CD4-positive, alpha-beta T cell treated with Interleukin-4 for 1 hour (primary cell): Measurements from ENCODE around the gene TMEM179.
"Not testable (repeated sequence)": the region's sequence is repeated elsewhere in the genome, so short reads cannot be mapped to it uniquely, and the experiment has no call there.

Experiments used
- DNase-seq, 2 donors: peaks; one replicate each; pipeline ENCODE4 v3.0.0-alpha.2; 2020 to 2022

Gene TMEM179

DNA sequence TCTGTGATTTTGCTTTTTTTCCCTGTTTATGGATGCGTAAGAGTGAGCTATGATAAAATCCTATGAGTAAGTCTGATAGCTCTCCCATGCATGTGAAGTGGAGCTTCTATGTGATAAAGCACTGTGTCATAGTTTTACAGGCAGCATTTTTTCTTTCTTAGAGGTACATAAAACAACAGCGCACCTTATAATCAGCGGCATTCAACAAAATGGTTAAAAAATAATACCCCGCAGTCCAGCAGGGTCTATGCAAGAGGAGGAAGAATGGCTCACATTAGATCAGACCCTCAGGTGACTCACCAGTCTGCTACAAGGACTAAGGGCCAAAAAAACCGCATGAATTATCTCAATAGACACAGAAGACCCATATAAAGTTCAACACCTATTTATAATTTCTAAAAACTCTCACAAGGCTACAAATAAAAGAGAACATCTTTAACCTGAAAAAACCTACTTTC, 33.0 kb upstream of the TMEM179 start:
- DNase-seq = no peak

DNA sequence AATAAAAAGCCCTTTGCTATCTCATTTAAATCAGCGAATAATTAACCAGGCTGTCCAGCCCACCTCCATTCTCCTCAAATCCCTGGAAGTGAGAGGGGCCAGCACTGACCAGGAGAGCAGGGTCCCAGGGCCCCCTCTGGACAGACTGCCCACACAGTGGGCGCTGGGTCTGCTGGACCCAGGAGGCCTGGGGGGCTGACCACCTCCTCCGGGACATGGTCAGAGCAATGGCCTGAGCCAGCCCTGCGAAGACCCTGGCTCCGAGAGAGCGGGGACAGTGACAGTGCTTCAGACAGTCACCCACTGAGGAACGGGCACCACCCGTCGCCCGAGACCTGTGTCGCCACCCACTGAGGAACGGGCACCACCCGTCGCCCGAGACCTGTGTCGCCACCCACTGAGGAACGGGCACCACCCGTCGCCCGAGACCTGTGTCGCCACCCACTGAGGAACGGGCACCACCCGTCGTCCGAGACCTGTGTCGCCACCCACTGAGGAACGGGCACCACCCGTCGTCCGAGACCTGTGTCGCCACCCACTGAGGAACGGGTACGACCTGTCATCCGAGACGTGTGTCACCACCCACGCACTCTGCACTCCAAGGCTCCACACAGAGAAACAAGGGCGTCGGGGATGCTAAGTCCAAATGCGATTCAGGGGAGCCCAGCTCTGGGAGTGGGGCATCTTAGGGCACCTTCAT, 32.4 kb upstream of the TMEM179 start:
- DNase-seq = not testable (repeated sequence)

DNA sequence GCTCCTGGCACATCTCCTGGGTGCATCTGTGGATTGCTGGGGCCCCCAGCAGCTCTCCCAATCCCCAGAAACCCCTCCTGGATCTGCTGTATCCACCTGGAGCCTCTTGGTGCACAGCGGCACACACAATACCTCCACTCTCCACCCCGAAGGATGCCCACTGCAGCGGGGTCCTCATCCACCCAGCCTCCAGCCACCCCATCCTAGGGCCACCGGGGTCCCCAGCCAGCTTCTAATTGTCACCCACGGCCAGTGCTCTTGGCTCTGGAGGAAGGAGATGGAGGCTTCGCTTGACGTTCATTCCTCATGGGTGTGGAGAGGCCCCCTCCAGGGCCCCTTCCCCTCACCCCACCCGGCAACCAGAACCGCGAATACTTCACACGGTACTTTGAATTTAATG, 31.6 kb upstream of the TMEM179 start:
- no peak for DNase-seq

DNA sequence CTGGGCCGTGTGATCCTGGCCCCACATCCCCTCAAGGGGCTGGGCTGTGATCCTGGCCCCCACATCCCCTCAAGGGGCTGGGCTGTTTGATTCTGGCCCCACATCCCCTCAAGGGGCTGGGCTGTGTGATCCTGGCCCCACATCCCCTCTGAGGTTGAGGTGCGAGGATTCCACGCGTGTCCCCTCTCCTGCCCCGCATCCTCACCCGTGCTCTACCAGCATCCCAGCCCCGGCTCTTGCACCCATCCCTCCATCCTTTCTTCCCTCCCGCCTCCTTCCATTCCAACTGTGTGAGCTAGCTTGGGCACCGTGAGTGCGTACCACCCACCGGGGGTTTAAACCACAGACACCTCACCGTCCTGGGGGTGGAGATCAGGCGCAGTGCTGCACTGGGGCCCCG, 31.1 kb upstream of the TMEM179 start:
- no peak for DNase-seq

DNA sequence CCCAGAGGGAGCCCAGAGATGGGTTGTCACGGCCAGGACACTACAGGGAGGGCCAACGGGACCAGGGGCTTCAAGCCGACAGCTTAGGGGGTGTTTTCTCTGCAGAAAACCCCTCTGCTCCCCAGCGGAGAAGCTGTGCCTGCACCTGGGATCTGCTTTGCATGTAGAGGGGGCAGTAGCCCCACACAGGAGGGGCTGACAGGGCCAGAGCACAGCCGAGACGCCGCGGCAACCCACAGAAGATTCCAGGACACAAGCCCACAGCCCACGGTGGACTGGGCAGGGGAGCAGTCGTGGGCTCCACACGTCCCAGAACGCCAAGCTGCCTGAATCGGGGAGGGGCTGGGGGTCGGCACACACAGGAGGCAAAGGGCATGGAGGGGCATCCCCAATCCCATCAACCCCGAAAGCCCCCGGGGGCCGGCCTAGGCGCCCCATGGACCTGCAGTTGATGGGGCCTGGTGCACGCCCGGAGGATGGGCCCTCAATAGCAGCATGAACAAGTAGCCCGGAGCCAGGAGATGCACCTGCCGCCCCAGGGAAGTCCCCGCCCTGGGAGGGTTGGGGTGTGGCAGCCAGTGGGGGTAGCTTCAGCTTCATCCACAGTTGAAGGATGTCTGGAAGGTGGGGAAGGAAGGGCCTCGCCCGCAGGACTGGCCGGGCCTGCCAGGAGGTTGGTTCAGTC, 30.5 kb upstream of the TMEM179 start:
- no peak for DNase-seq

DNA sequence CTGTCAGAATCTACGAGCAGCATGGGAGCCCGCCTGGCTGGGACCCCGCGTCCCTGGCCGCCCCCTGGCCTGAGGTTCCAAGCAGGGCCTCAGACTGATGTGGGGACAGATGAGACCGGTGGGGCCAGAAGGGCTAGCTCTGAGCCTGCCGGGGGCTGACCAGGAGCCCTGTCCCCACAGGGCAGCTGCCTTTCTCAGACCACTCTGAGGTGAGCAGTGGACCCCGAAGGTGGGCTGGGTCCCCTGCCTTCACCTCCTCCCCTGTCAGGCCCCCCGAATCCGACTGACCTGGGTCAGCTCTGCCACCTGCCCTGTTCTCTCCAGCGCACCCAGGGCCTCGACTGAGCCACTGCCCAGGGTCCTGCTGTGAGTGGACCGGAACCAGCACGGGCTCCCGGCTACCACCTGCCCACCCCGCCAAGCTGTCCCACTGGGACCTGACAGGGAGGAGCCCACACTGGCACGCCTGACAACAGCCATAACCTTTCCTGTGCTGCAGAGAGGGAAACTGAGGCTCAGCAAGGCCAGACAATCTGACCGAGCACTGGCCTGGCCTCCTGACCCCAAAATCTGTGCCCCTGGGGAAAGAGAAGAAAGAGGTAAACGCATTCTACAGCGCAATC, 29.7 kb upstream of the TMEM179 start:
- no peak for DNase-seq

DNA sequence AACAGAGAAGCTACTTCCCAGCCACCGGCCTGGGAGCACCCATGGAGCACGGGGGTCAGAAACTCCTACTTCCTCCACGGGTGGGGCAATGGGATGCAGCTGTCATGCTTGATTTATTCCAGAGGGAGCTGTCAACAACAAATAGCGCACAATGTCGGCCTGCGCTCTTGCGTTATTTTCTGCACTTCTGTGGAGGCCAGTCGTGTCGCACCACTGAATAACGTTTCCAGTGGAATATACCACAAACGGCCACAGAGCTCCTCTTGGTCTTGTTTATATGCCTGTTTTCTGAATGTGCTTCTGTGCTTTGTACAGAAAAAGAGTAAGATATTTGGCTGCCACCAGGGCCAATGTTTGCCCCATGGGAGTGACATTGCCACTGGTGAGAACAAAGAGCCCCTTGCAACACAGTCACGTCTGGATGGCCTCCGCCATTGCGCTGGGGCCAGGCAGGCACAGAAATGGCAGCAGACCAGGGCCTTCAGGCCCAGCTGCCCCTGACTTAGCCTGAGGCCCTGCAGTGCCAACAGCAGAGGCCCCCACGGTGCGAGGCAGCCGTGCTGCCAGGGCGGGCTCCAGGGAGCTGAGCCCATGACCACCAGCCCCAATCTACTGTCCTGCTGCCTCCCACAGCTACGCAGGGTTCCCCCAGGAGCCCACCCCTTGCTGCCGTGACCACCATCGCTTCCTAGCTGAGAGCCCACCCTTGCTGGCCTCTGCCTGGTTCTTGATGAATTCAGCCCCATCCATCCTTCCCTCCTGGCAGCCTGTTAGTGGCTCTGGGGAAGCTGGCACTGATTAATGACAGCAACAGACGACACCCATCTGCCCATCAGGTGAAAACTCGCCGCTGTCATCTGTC, 28.9 kb upstream of the TMEM179 start:
- DNase-seq = no peak

DNA sequence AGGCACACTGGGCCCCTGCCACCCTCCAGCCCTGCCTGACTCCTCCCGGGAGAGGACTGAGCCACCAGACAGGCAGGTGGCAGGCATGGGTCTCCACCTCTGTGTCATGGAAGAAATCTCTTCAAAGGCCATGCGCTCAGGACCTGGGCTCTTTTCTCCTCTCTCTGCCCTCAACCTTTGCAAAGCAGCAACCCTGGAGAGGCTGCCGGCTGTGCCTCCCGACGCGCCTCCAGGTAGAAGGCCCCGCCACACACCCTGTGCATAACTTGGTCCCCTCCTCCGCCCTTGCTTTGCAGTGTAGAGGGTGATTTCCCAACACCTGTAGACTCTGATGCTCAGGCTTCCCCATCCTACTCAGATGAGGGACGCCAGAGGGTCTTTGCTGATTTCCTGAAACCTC, 28.2 kb upstream of the TMEM179 start:
- DNase-seq = no peak

DNA sequence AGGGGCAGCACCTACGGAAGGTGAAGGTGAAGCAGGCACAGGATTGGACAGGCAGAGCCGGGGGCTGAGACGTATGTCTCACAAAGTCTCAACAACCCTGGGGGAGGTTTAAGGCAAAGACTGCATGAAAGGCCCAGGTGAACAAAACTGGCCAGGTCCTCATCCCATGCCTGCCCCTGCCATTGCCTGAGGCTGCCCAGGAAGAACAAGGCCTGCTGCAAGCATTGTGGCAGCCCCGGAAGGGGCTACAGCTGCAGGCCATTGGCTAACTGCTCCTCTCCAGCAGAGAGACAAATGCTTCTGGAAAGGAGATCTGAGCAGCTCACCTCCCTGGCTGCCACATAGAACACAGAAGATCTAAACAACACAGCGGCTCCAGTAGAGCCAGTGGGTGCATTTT, 20.4 kb upstream of the TMEM179 start:
- no peak for DNase-seq

DNA sequence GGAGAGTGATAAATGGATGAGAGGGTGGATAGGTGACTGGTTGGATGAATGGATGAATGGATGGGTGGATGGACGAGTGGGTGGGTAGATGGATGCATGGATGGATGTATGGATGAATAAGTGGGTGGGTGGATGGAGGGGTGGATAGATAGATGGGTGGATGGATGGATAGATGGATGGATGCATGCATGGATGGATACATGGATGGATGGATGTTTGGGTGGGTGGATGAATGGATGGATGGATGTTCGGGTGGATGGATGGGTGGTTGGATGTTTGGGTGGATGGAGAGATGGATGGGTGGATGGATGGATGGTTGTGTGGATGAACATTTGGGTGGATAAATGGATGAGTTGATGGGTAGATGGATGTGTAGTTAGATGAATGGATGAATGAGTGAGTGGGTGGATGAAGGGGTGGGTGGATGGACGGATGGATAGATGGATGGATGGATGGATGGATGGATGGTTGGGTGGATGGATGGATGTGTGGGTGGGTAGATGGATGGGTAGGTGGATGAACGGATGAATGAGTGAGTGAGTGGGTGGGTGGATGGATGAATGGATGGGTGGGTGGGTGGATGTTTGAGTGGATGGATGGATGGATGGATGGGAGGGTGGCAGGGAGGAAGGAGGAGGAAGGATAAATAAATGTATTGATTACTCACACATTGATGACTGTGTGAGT, 9.7 kb upstream of the TMEM179 start:
- DNase-seq = no peak

DNA sequence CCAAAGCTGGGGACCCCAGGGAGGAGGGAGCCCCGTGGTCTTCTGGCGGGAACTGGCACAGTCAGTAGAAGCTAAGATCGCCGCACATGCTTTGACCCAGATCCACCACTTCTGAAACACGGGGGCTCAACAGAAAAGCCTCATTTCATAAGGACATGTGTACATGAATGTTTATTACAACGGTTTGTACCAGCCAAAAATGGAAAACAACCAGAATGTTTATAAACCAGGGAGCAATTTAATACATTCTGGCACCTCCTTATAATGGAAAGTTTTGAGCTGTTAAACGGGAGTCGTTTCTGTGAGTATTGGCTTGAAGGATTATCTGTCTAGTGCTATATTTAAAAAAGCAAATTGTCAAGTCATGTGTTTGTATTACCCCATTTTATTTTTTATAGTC, 7.3 kb upstream of the TMEM179 start:
- DNase-seq = no peak

DNA sequence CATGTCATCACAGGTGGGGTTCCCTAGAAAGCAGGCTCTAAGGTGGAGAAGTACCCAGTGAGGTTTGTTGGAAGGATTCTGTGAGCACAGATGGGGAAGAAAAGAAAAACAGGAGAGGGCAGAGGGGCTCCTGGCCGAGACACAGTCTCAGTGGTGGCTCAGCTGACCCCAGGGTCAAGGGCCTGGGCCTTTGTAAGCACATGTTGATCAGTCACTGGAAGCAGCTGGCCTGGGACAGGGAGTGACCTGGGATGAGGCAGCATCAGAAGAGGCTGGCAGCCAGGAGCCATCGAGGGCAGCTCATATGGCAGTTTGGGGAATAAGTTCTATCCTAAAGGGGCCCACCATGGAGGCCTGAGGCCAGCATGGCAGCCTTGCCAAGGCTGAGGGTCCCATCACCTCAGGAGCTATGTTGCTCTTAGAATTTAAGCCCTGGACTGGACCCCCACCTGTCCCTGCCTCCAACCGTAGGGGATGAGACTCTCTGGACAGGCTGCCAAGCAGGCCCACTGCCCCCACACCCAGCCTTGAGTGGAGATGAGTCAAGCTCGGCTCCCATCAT, 6.3 kb upstream of the TMEM179 start:
- no peak for DNase-seq

DNA sequence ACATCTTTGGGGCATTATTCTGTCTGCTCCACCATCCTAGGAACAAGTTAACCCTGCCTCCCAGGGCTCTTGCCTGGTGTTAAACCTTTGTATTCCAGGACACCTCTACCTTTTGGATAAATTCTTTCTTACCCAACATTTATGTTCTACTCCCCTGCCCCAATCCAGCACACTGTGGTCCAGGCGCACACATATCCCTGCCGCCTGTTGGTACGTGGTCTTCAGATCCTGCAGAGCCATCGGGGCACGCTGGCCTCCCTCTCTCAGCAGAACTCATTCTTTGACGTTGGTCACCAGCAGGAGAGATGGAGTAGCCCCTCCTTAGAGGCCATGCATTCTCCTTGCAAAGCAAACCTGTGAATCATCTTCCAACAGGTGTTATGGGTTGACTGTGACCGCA, 5.1 kb upstream of the TMEM179 start:
- no peak for DNase-seq

DNA sequence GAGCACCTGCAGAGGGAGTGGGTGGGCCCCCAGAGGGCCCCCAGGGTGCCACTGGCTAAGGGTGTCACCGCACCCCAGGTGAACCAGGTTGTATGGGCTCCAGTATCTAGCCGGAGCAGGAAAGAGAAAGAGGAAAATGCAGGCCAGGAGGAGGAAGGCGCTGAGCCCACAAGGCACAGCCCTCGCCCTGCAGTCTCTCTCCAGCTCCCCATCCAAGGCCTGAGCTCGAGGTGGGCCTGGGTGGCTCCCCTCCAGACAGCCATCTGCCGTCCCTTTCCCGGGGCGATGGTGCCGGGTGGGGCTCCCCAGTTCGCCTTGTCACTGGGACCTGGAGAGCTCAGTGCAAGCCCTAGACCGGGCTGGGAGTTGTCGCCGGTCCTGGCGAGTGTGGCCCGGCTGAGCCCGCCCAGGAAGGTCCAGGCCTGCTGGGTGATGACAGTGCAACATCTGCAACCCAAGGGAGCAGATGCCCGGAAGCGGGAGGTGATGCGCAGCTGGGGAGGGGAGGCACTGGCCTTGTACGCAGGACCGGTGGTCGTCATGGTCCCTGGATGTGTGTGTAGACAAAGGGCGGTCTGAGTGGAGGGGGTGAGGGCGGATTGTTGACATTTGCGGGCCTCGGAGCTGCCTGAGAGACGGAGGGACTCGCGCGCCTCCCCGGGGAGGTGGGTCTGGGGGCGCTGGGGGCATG, 716 bp downstream of the TMEM179 start:
- no peak for DNase-seq

DNA sequence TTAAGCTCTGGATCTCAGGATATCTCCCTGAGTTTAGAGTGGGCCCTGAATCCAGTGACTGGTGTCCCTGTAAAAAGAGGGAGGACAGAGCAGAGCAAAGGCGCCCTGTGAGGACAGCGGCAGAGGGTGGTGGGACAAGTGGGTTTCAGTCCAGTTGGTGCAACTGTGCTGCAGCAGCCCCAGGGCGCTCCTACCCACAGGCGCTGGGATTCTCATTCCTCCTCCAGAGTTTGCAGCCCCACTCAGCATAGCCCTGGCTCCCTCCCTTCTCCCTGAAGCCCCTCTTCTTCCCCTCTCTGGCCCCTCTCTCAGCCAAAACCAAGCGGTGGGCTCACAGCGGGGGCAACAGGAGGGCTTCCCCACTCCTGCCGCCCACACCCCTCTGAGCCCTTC, 1.6 kb downstream of the TMEM179 start:
- DNase-seq = no peak

DNA sequence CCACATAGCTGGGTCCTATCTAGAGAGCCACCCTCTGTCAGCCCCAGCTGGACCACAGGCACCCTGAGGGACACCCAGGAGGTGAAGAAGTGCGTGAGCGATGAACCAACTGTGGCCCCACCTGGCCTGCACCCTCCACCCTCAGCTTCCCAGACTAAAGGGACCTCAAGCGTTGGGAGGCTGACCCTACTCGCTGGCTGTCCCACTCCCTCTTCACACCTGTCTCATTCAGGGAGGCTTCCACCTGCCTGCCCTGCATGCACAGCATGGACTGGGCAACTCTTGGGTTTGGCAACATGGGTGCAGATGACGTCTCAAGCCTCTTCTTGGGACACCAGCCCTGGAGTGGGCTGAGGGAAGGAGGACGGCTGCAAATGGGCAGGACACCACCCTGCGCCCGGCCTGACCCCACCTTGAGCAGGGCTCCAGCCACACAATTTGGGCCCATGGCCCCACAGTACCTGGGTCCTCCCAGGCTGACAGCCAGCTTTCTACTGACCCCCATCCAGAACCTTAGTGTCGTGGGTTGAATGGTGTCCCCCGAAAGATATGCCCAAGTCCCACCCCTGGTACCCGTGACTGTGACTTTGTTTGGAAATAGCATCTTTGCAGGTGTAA, 2.1 kb downstream of the TMEM179 start:
- DNase-seq = no peak

DNA sequence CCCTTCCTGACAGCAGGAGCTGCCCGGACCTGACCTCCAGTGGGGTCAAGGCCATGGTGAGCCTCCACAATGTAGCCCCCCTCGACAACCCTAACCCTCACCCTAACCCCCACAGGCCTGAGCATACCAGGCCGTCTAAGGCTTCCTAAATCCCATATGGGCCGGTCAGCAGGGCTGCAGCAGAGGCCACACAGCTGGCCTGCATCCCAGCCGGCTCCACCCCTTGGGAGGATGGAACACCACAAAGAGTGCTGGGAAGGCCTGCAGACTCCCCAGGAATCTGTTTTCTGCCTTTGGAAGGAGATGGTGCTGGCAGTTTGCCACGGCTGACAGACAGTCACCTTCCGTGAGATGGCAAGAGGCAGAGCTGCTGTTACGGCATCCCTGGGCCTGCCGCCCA, 2.8 kb downstream of the TMEM179 start:
- no peak for DNase-seq

DNA sequence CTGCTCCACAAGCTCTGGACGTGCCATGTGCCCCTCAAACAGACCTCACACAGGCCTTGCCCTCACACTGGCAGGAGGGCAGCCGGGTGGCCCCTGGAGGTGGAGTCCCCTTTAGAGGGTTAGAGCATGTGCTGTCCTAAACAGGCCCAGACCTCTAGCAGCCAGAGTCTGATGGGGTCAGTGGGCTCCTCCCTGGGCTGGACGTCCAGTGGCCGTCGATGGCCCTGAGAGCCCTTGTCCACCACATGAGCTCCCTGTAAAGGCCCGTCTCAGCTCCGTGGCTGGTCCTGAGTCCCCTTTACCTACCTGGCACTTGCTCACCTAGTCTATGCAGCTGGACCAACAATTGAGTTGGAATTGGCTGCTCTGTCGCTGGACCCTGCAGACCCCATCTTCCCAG, 3.8 kb downstream of the TMEM179 start:
- no peak for DNase-seq

DNA sequence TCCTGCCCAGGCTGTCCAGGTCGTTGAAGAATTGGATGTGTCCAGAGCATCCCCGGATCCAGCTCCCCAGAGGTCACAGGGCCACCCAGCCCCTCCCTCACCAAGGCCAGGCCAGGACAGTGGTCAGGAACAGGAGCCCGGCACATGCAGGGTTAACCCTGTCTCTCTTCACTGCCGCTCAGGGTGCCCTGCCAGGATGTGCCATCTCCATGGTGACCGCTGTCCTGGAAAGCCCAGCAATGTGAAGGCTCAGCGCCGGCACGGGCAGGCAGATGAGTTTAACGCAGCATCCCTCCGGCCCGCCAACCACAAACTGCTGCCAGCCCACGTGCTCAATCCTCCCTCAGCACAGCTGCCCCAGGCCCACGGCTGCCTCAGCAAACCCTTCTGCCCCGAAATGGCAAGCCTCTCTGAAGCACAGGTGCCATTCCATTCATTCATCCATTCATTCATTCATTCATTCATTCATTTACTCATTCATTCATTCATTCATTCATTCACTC, 4.4 kb downstream of the TMEM179 start:
- no peak for DNase-seq

DNA sequence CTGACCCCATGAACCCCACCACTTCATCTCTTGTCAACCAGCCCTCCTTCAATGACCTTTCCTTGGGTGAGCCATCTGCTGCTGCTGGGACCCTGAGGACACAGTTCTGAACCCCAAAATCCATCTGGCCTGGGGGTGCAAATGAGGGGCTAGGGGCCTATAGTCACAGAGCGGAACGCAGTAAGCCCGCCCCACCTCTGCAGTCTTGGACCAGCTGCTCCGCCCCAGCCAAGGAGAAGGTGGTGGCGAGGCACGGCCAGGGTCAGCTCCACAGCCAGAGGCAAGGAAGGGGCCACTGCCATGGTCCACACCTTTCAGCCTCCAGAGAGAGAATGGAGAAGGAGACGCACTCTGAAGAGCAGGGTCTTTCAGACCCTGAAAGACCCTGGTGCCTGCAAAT, 5.1 kb downstream of the TMEM179 start:
- no peak for DNase-seq

DNA sequence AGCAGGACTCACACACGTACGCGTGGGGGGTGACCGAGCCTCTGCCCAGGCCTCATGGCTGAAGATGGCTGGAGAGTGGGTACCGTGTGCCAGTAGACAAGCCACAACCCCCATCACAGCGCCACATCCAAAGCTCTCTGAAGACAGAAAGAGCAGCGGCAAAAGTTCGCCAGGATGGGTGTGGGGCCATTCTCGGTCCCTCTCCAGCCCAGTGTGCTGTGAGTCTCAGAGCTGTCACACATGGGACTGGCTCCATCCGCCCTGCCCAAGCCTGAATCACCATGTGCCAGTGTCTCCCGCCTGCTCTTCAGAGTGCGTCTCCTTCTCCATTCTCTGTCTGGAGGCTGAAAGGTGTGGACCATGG, 5.7 kb downstream of the TMEM179 start:
- no peak for DNase-seq
